ENCODE measurements around the gene SMARCC1.

Gene SMARCC1

DNA sequence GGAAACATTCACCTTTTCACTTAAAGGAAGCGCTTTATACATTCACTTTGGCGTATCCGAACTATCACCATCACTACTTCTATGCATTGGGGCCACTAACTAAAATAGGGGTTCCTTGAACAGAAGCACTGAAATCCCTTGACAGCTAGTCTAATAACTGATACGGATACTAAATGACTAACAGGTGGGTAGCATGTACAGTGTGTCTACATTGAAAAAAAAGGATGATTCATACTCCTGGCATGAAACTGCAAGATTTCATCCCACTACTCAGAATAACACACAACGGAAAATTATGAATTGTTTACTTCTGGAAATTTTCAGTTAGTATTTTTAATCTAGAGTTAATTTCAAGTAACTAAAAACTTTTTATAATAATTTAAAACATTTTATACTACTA lies 96.7 kb downstream of the SMARCC1 start:
- Histone ChIP-seq H3K4me1 (ENCODE audit: control insufficient read depth, insufficient read depth, low read length) (no peaks in the 10 kb centered on the region), H3K9me3 (ENCODE audit: control insufficient read depth, insufficient read depth, low read depth, low read length) (no peaks in the 10 kb centered on the region), H3K27ac (ENCODE audit: extremely low read depth, low read depth, low read length) (no peak overlapping the region), H3K36me3 (ENCODE audit: control insufficient read depth in 2 of 2, insufficient read depth in 1 of 2, low read length in 2 of 2) (peaks cover 22 to 64% of the 10 kb centered on the region in 2 experiments; a peak in 2 of 3 replicates), H3K4me3 (ENCODE audit: low read depth, low read length) (no peak overlapping the region)
- CTCF ChIA-PET = interaction anchor here (0.6 kb wide), 1 partner anchor 8 kb away, joined by 3 read pairs; no protein-coding TSS in a partner anchor
- POLR2A ChIA-PET = interaction anchor here (0.7 kb wide), 1 partner anchor 69 kb away, joined by 3 read pairs; no protein-coding TSS in a partner anchor
- TF ChIP-seq, protein P1, sequence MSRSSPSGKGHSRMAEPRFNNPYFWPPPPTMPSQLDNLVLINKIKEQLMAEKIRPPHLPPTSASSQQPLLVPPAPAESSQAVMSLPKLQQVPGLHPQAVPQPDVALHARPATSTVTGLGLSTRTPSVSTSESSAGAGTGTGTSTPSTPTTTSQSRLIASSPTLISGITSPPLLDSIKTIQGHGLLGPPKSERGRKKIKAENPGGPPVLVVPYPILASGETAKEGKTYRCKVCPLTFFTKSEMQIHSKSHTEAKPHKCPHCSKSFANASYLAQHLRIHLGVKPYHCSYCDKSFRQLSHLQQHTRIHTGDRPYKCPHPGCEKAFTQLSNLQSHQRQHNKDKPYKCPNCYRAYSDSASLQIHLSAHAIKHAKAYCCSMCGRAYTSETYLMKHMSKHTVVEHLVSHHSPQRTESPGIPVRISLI (tag by site-specific recombination; IDR thresholded peaks at IDR 0.05) = no peak
- no peak for TF ChIP-seq ZNF223 (tag by site-specific recombination; IDR thresholded peaks at IDR 0.05)
- TF ChIP-seq FEZF1 (tag by site-specific recombination; IDR thresholded peaks at IDR 0.05) = no peak
- TF ChIP-seq ZNF175 (tag by site-specific recombination; IDR thresholded peaks at IDR 0.05) = no peak
- no peak for TF ChIP-seq ZNF24 (tag by site-specific recombination; IDR thresholded peaks at IDR 0.05)
- TF ChIP-seq ZNF473 (tag by site-specific recombination; IDR thresholded peaks at IDR 0.05) = no peak
- TF ChIP-seq, protein P2, sequence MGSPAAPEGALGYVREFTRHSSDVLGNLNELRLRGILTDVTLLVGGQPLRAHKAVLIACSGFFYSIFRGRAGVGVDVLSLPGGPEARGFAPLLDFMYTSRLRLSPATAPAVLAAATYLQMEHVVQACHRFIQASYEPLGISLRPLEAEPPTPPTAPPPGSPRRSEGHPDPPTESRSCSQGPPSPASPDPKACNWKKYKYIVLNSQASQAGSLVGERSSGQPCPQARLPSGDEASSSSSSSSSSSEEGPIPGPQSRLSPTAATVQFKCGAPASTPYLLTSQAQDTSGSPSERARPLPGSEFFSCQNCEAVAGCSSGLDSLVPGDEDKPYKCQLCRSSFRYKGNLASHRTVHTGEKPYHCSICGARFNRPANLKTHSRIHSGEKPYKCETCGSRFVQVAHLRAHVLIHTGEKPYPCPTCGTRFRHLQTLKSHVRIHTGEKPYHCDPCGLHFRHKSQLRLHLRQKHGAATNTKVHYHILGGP (tag by site-specific recombination; IDR thresholded peaks at IDR 0.05) = no peak
- TF ChIP-seq, protein P3, sequence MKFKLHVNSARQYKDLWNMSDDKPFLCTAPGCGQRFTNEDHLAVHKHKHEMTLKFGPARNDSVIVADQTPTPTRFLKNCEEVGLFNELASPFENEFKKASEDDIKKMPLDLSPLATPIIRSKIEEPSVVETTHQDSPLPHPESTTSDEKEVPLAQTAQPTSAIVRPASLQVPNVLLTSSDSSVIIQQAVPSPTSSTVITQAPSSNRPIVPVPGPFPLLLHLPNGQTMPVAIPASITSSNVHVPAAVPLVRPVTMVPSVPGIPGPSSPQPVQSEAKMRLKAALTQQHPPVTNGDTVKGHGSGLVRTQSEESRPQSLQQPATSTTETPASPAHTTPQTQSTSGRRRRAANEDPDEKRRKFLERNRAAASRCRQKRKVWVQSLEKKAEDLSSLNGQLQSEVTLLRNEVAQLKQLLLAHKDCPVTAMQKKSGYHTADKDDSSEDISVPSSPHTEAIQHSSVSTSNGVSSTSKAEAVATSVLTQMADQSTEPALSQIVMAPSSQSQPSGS (tag by site-specific recombination; IDR thresholded peaks at IDR 0.05; ENCODE audit: low read depth) = no peak
- TF ChIP-seq, protein P4, sequence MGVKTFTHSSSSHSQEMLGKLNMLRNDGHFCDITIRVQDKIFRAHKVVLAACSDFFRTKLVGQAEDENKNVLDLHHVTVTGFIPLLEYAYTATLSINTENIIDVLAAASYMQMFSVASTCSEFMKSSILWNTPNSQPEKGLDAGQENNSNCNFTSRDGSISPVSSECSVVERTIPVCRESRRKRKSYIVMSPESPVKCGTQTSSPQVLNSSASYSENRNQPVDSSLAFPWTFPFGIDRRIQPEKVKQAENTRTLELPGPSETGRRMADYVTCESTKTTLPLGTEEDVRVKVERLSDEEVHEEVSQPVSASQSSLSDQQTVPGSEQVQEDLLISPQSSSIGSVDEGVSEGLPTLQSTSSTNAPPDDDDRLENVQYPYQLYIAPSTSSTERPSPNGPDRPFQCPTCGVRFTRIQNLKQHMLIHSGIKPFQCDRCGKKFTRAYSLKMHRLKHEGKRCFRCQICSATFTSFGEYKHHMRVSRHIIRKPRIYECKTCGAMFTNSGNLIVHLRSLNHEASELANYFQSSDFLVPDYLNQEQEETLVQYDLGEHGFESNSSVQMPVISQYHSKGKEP (tag by site-specific recombination; IDR thresholded peaks at IDR 0.05) = no peak
- TF ChIP-seq, protein P5, sequence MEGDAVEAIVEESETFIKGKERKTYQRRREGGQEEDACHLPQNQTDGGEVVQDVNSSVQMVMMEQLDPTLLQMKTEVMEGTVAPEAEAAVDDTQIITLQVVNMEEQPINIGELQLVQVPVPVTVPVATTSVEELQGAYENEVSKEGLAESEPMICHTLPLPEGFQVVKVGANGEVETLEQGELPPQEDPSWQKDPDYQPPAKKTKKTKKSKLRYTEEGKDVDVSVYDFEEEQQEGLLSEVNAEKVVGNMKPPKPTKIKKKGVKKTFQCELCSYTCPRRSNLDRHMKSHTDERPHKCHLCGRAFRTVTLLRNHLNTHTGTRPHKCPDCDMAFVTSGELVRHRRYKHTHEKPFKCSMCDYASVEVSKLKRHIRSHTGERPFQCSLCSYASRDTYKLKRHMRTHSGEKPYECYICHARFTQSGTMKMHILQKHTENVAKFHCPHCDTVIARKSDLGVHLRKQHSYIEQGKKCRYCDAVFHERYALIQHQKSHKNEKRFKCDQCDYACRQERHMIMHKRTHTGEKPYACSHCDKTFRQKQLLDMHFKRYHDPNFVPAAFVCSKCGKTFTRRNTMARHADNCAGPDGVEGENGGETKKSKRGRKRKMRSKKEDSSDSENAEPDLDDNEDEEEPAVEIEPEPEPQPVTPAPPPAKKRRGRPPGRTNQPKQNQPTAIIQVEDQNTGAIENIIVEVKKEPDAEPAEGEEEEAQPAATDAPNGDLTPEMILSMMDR (tag by site-specific recombination; IDR thresholded peaks at IDR 0.05) = no peak
- no peak for TF ChIP-seq KLF1 (tag by site-specific recombination; IDR thresholded peaks at IDR 0.05)
- no peak for TF ChIP-seq KLF16 (tag by site-specific recombination; IDR thresholded peaks at IDR 0.05)
- no peak for TF ChIP-seq ZNF292 (tag by site-specific recombination; IDR thresholded peaks at IDR 0.05; ENCODE audit: borderline replicate concordance, low read depth)
- TF ChIP-seq OVOL3 (tag by site-specific recombination; IDR thresholded peaks at IDR 0.05) = no peak
- TF ChIP-seq ZBTB21 (tag by site-specific recombination; IDR thresholded peaks at IDR 0.05) = no peak
- TF ChIP-seq ZBTB8A (tag by site-specific recombination; IDR thresholded peaks at IDR 0.05) = no peak
- TF ChIP-seq, protein P6, sequence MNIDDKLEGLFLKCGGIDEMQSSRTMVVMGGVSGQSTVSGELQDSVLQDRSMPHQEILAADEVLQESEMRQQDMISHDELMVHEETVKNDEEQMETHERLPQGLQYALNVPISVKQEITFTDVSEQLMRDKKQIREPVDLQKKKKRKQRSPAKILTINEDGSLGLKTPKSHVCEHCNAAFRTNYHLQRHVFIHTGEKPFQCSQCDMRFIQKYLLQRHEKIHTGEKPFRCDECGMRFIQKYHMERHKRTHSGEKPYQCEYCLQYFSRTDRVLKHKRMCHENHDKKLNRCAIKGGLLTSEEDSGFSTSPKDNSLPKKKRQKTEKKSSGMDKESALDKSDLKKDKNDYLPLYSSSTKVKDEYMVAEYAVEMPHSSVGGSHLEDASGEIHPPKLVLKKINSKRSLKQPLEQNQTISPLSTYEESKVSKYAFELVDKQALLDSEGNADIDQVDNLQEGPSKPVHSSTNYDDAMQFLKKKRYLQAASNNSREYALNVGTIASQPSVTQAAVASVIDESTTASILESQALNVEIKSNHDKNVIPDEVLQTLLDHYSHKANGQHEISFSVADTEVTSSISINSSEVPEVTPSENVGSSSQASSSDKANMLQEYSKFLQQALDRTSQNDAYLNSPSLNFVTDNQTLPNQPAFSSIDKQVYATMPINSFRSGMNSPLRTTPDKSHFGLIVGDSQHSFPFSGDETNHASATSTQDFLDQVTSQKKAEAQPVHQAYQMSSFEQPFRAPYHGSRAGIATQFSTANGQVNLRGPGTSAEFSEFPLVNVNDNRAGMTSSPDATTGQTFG (tag by site-specific recombination; IDR thresholded peaks at IDR 0.05; ENCODE audit: borderline replicate concordance) = no peak
- TF ChIP-seq ZNF211 (tag by site-specific recombination; IDR thresholded peaks at IDR 0.05; ENCODE audit: low read depth) = no peak
